Tibial nerve (tissue), 4 donors: ENCODE results near the gene CIAPIN1. TPM values are rescaled to one million over a fixed set of nuclear protein-coding genes. Genes with fewer than 3 reads are reported as not detected.

ENCODE experiments used
- DNase-seq, 2 donors: peaks; one replicate each; pipeline ENCODE4 v3.0.0-alpha.2; 2019; ENCODE audit warnings: low spot score in 2 of 2
- H3K27ac ChIP-seq, 4 donors: fragments of 200-600 bp; sonication (generic) in 3 of 4; one replicate each; pipeline ENCODE4 v1.5.1; 2017 to 2019; ENCODE audit warnings: mild to moderate bottlenecking in 1 of 4
- H3K27me3 ChIP-seq, 2 donors: fragments of 200-600 bp; sonication (generic) in 1 of 2; one replicate each; pipeline versions ENCODE4 v1.5.1 to v1.6.0; 2017 to 2019
- H3K36me3 ChIP-seq, 3 donors: fragments of 200-600 bp; sonication (generic); one replicate each; pipeline ENCODE4 v1.5.1; 2018 to 2019
- H3K4me1 ChIP-seq, 4 donors: fragments of 200-600 bp; sonication (generic) in 3 of 4; one replicate each; pipeline ENCODE4 v1.5.1; 2017 to 2019
- H3K4me3 ChIP-seq, 4 donors: fragments of 200-600 bp; sonication (generic) in 3 of 4; one replicate each; pipeline ENCODE4 v1.5.1; 2017 to 2019; ENCODE audit warnings: mild to moderate bottlenecking in 1 of 4, moderate library complexity in 1 of 4
- H3K9me3 ChIP-seq, 4 donors: fragments of 200-600 bp; sonication (generic) in 3 of 4; one replicate each; pipeline ENCODE4 v1.5.1; 2017 to 2019
- EP300 ChIP-seq, 2 donors: sonication (generic); formaldehyde crosslinking; IDR thresholded peaks; one replicate each; pipeline ENCODE4 v1.6.1; 2017; ENCODE audit warnings: antibody characterized with exemption in 2 of 2, mild to moderate bottlenecking in 1 of 2
- POLR2A ChIP-seq, 2 donors: fragments of 450-650 bp; IDR thresholded peaks; one replicate each; pipeline ENCODE4 v1.6.1; 2017; ENCODE audit warnings: antibody characterized with exemption in 2 of 2, mild to moderate bottlenecking in 2 of 2, moderate library complexity in 2 of 2
- WGBS, 2 donors: methylation state at CpG; one replicate each; pipeline ENCODE4 v1.1.5; 2018; 5-methylcytosine and 5-hydroxymethylcytosine counted together
- total RNA-seq, 4 donors: library from RNA; depleted of rRNA; stranded (reverse); fragments of >200 nt; gene quantifications; one replicate each; pipeline ENCODE4 v1.1.0, GENCODE V29; 2016
- TF ChIP-seq, protein P1 (sequence below), 5 experiments: fragments of 200-600 bp in 3 of 5; fragments of 450-650 bp in 2 of 5; sonication (generic) in 3 of 5; IDR thresholded peaks; one replicate each; pipeline ENCODE4 v1.5.1; 2016 to 2019; ENCODE audit warnings: antibody characterized with exemption in 5 of 5, mild to moderate bottlenecking in 3 of 5, moderate library complexity in 2 of 5

CIAPIN1 gene
- total RNA-seq, 4 donors from 2014 or later: 23.4 to 26.7 (median 25.7) TPM

- Histone ChIP-seq H3K27me3 (no peaks in the 10 kb centered on the region), H3K4me1 (peaks cover 0 to 44% (median 4%) of the 10 kb centered on the region in 4 donors), H3K9me3 (no peaks in the 10 kb centered on the region), H3K36me3 (peaks cover 0 to 11% (median 0%) of the 10 kb centered on the region in 3 donors), H3K27ac (peak overlapping the region in 2 of 4 donors; percentile 11 to 36), H3K4me3 (no peak overlapping the region)
- TF ChIP-seq, protein P1, sequence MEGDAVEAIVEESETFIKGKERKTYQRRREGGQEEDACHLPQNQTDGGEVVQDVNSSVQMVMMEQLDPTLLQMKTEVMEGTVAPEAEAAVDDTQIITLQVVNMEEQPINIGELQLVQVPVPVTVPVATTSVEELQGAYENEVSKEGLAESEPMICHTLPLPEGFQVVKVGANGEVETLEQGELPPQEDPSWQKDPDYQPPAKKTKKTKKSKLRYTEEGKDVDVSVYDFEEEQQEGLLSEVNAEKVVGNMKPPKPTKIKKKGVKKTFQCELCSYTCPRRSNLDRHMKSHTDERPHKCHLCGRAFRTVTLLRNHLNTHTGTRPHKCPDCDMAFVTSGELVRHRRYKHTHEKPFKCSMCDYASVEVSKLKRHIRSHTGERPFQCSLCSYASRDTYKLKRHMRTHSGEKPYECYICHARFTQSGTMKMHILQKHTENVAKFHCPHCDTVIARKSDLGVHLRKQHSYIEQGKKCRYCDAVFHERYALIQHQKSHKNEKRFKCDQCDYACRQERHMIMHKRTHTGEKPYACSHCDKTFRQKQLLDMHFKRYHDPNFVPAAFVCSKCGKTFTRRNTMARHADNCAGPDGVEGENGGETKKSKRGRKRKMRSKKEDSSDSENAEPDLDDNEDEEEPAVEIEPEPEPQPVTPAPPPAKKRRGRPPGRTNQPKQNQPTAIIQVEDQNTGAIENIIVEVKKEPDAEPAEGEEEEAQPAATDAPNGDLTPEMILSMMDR (IDR thresholded peaks at IDR 0.05): no peak
- TF ChIP-seq EP300 (IDR thresholded peaks at IDR 0.05) (no peak), POLR2A (IDR thresholded peaks at IDR 0.05) (no peak)
- 73 to 82% methylated on average over 7 to 8 of the region's 8 CpGs for WGBS, 2 donors
- no peak for DNase-seq
These were observed 63.6 kb downstream of the CIAPIN1 start for GRCh38 chr16:57383276-57384247.

GRCh38 chr16:57382535-57383275 is 64.5 kb downstream of the CIAPIN1 start:
- Histone ChIP-seq H3K4me3 (no peak overlapping the region), H3K4me1 (peaks cover 0 to 44% (median 4%) of the 10 kb centered on the region in 4 donors), H3K9me3 (no peaks in the 10 kb centered on the region), H3K36me3 (peaks cover 0 to 11% (median 0%) of the 10 kb centered on the region in 3 donors), H3K27me3 (no peaks in the 10 kb centered on the region), H3K27ac (no peak overlapping the region)
- no peak for DNase-seq
- TF ChIP-seq POLR2A (IDR thresholded peaks at IDR 0.05) (no peak), EP300 (IDR thresholded peaks at IDR 0.05) (no peak)
- TF ChIP-seq, protein P1 (IDR thresholded peaks at IDR 0.05): no peak
- 86 to 90% methylated on average over 14 to 16 of the region's 16 CpGs for WGBS, 2 donors

GRCh38 chr16:57381791-57382534 is 65.2 kb downstream of the CIAPIN1 start:
- 91% methylated on average over 30 to 32 of the region's 35 CpGs for WGBS, 2 donors
- TF ChIP-seq POLR2A (IDR thresholded peaks at IDR 0.05): no peak
- TF ChIP-seq, protein P1 (IDR thresholded peaks at IDR 0.05): no peak
- TF ChIP-seq EP300 (IDR thresholded peaks at IDR 0.05): no peak

GRCh38 chr16:57380671-57381462 is 66.3 kb downstream of the CIAPIN1 start:
- DNase-seq: peak in 1 of 2 donors; percentile 22
- WGBS, 2 donors: 51% methylated on average over 8 of the region's 8 CpGs
- no peaks in the 10 kb centered on the region for H3K27me3 ChIP-seq
- peak overlapping the region in 2 of 4 donors; percentile 10 to 14 for H3K27ac ChIP-seq
- H3K4me1 ChIP-seq: peaks cover 0 to 35% (median 4%) of the 10 kb centered on the region in 4 donors
- no peak overlapping the region for H3K4me3 ChIP-seq
- no peaks in the 10 kb centered on the region for H3K9me3 ChIP-seq
- TF ChIP-seq EP300 (IDR thresholded peaks at IDR 0.05) (peak in 1 of 2 donors; percentile 12), POLR2A (IDR thresholded peaks at IDR 0.05) (no peak)
- H3K36me3 ChIP-seq: peaks cover 0 to 11% (median 0%) of the 10 kb centered on the region in 3 donors

More at GRCh38 chr16:57381791-57382534, 65.2 kb downstream of the CIAPIN1 start:
- no peak overlapping the region for H3K27ac ChIP-seq
- no peak for DNase-seq
- H3K4me3 ChIP-seq: no peak overlapping the region
- H3K9me3 ChIP-seq: no peaks in the 10 kb centered on the region
- H3K4me1 ChIP-seq: peaks cover 0 to 43% (median 4%) of the 10 kb centered on the region in 4 donors
- peaks cover 0 to 11% (median 0%) of the 10 kb centered on the region in 3 donors for H3K36me3 ChIP-seq
- H3K27me3 ChIP-seq: no peaks in the 10 kb centered on the region
